KOPT-K1 (cell line): ENCODE results near the gene TOMT.
"Not testable (repeated sequence)": the region's sequence is repeated elsewhere in the genome, so short reads cannot be mapped to it uniquely, and the experiment has no call there.

ENCODE experiments used
- H3K27ac ChIP-seq: fragments of 200-600 bp; sonication (generic); 2 replicates; pipeline ENCODE4 v1.5.1; 2016; ENCODE audit warnings: antibody characterized with exemption, mild to moderate bottlenecking, low read depth, low read length; ENCODE audit not compliant: poor library complexity, severe bottlenecking
- H3K36me3 ChIP-seq: fragments of 200-600 bp; sonication (generic); 2 replicates; pipeline ENCODE4 v1.5.1; 2017; ENCODE audit warnings: antibody characterized with exemption, mild to moderate bottlenecking, low read length, moderate library complexity; ENCODE audit not compliant: insufficient read depth
- H3K9me3 ChIP-seq: fragments of 200-600 bp; sonication (generic); 2 replicates; pipeline ENCODE4 v1.5.1; 2017; ENCODE audit warnings: antibody characterized with exemption, low read length, mild to moderate bottlenecking; ENCODE audit not compliant: insufficient read depth, poor library complexity, severe bottlenecking

Gene TOMT

DNA sequence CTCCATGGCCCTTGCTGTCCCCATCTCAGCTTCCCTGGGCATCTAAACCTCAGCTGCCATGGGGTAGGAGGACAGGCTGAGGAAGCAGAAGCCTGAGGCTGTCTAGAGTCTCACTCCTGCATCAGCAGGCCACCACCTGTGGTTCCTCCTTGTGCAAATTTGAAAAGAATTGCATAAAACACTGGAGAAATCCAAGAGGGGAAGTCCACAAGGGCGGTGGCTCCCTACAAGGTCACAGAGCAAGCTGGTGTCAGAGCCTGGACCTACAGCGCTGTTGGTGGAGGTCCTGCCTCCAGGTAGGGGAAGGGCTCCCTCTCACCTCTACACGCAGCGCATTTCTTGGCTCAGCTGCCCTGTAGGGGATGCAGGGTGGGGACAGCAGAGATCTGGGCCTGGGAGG lies 29.7 kb downstream of the TOMT start, which contains the start of gene FOLR3:
Gene FOLR3 (plus strand): TSS at position 253 of the 400 bp plus-strand sequence. CDS start 228 bp downstream, outside the sequence.
- H3K36me3 ChIP-seq, H3K9me3 ChIP-seq, H3K27ac ChIP-seq: not testable (repeated sequence)

DNA sequence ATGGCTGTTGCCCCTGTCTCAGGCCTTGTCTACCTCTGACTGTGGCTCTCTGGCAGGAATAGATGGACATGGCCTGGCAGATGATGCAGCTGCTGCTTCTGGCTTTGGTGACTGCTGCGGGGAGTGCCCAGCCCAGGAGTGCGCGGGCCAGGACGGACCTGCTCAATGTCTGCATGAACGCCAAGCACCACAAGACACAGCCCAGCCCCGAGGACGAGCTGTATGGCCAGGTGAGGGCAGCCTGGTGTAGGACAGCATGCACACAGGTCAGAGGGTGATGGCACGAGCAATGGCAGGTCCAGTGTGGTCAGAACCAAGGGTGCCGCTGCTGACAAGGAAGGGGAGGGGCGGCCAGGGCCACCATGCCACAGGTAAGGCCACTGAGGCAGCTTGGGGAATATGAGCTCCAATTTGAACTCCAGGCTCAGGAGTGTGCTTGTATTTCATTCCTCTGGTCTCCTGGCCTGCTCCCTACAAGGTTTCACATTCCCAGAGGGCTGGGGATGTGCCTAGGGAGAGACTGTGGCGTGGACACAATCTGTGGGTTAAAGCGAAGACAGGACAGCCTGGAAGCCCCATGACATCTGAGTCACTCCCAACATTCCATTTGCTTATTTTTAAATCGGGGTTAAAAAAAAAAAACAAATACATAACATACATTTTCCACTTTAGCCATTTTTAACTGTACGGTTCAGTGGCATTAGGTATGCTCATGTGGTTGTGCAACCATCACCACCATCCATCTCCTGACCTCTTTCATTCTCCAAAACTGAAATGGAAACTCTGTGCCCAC lies 30.4 kb downstream of the TOMT start:
- H3K36me3 ChIP-seq, result no peaks in the 10 kb centered on the region
- H3K27ac ChIP-seq, result no peak overlapping the region
- no peaks in the 10 kb centered on the region for H3K9me3 ChIP-seq

- H3K9me3 ChIP-seq, result no peaks in the 10 kb centered on the region
- no peak overlapping the region for H3K27ac ChIP-seq
- H3K36me3 ChIP-seq, result no peaks in the 10 kb centered on the region
Observed at GRCh38 chr11:72136684-72137262, 31.0 kb downstream of the TOMT start.

DNA sequence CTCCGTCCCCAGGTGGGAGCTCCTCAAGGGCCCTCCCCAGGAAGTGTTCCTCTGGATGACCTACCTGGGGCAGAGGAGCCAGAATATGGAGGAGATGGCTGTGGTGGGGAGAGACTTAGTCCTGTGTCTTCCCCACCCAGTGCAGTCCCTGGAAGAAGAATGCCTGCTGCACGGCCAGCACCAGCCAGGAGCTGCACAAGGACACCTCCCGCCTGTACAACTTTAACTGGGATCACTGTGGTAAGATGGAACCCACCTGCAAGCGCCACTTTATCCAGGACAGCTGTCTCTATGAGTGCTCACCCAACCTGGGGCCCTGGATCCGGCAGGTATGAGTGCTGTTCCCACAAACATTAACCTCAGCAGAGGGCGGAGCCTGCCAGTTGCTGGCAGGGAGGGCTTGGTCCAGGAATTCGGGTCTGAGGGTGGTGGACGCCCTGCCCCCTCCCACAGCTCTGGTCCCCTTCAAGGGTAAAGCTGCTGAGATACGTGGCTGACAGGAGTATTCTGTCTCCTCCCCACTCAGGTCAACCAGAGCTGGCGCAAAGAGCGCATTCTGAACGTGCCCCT lies 33.2 kb downstream of the TOMT start:
- H3K9me3 ChIP-seq, result no peaks in the 10 kb centered on the region
- no peaks in the 10 kb centered on the region for H3K36me3 ChIP-seq
- no peak overlapping the region for H3K27ac ChIP-seq

DNA sequence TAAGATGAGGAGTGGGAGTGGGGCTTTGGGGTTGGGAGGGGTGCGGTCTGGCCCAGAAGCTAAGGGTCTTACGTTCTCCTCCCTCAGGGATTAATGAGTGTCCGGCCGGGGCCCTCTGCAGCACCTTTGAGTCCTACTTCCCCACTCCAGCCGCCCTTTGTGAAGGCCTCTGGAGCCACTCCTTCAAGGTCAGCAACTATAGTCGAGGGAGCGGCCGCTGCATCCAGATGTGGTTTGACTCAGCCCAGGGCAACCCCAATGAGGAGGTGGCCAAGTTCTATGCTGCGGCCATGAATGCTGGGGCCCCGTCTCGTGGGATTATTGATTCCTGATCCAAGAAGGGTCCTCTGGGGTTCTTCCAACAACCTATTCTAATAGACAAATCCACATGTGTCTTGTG lies 33.8 kb downstream of the TOMT start:
- Histone ChIP-seq H3K27ac (no peak overlapping the region), H3K9me3 (no peaks in the 10 kb centered on the region), H3K36me3 (no peaks in the 10 kb centered on the region)

- Histone ChIP-seq H3K9me3 (no peaks in the 10 kb centered on the region), H3K27ac (no peak overlapping the region), H3K36me3 (no peaks in the 10 kb centered on the region)
Observed at GRCh38 chr11:72140661-72141060, 34.9 kb downstream of the TOMT start.

DNA sequence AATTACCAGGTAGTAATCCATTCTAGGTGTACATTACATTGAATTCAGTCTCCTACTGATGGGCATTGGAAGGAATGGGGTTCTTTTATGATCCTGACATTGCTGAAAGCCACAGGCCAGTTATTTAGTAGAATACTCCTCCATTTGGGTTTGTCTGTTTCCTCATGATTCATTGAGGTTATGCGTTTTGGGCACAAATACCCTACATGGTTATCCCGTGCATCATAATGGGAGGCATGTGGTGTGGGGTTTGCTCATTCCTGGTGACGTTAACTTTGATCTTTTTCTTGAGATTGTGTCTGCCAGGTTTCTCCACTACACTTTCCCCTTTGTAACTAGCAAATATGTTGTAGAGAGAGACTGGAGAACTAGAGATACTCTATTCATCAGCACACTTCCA lies 35.3 kb downstream of the TOMT start:
- H3K27ac ChIP-seq, result no peak overlapping the region

GRCh38 chr11:72142086-72142485 lies 36.4 kb downstream of the TOMT start:
- not testable (repeated sequence) for H3K27ac ChIP-seq, H3K9me3 ChIP-seq, H3K36me3 ChIP-seq

More for the DNA sequence above, 35.3 kb downstream of the TOMT start:
- no peaks in the 10 kb centered on the region for H3K9me3 ChIP-seq
- H3K36me3 ChIP-seq, result no peaks in the 10 kb centered on the region

GRCh38 chr11:72142543-72142942 lies 36.8 kb downstream of the TOMT start:
- not testable (repeated sequence) for H3K27ac ChIP-seq, H3K9me3 ChIP-seq, H3K36me3 ChIP-seq

- no peak overlapping the region for H3K27ac ChIP-seq
- no peaks in the 10 kb centered on the region for H3K36me3 ChIP-seq
- H3K9me3 ChIP-seq, result no peaks in the 10 kb centered on the region
Observed at GRCh38 chr11:72144807-72145565, 39.3 kb downstream of the TOMT start.

- H3K9me3 ChIP-seq, result no peaks in the 10 kb centered on the region
- H3K36me3 ChIP-seq, result no peaks in the 10 kb centered on the region
- H3K27ac ChIP-seq, result no peak overlapping the region
Observed at GRCh38 chr11:72146625-72147024, 40.9 kb downstream of the TOMT start.

GRCh38 chr11:72150882-72151281 lies 45.2 kb downstream of the TOMT start:
- Histone ChIP-seq H3K36me3 (no peaks in the 10 kb centered on the region), H3K27ac (no peak overlapping the region), H3K9me3 (no peaks in the 10 kb centered on the region)

DNA sequence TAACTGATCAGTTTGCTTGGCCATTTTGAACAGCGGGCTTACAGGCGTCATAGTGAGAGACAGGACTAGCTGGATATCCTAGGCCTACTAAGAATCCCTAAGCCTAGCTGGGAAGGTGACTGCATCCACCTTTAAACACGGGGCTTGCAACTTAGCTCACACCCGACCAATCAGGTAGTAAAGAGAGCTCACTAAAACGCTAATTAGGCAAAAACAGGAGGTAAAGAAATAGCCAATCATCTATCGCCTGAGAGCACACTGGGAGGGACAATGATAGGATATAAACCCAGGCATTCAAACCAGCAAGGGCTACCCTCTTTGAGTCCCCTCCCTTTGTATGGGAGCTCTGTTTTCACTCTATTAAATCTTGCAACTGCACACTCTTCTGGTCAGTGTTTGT lies 48.1 kb downstream of the TOMT start:
- not testable (repeated sequence) for H3K27ac ChIP-seq, H3K36me3 ChIP-seq, H3K9me3 ChIP-seq

GRCh38 chr11:72154816-72155215 lies 49.1 kb downstream of the TOMT start:
- no peaks in the 10 kb centered on the region for H3K36me3 ChIP-seq

DNA sequence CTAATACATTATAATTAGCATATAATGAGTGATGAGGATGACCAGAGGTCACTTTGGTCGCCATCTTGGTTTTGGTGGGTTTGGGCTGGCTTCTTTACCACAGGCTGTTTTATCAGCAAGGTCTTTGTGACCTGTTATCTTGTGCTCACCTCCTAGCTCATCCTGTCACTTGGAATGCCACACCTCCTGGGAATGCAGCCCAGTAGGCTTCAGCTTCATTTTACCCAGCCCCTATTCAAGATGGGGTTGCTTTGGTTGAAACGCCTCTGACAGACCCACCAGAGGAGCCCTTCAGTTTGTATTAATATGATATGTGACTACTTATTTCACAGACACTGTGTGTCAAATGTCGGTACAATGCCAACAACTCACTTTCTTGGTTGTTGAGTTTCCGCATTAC lies 50.0 kb downstream of the TOMT start:
- H3K36me3 ChIP-seq, result no peaks in the 10 kb centered on the region
- H3K27ac ChIP-seq, result no peak overlapping the region
- no peaks in the 10 kb centered on the region for H3K9me3 ChIP-seq

More at GRCh38 chr11:72154816-72155215, 49.1 kb downstream of the TOMT start:
- Histone ChIP-seq H3K9me3 (no peaks in the 10 kb centered on the region), H3K27ac (no peak overlapping the region)
